HG03565 (cell line): ENCODE results near the gene ZNF417.
"Not testable (repeated sequence)": the region's sequence is repeated elsewhere in the genome, so short reads cannot be mapped to it uniquely, and the experiment has no call there.

Experiments used
- ATAC-seq: cut with Tn5 transposase; IDR thresholded peaks from one replicate; pipeline ENCODE4 v1.9.1; 2021; ENCODE audit warnings: mild to moderate bottlenecking, moderate library complexity; ENCODE audit not compliant: unreplicated experiment

ZNF417 gene

DNA sequence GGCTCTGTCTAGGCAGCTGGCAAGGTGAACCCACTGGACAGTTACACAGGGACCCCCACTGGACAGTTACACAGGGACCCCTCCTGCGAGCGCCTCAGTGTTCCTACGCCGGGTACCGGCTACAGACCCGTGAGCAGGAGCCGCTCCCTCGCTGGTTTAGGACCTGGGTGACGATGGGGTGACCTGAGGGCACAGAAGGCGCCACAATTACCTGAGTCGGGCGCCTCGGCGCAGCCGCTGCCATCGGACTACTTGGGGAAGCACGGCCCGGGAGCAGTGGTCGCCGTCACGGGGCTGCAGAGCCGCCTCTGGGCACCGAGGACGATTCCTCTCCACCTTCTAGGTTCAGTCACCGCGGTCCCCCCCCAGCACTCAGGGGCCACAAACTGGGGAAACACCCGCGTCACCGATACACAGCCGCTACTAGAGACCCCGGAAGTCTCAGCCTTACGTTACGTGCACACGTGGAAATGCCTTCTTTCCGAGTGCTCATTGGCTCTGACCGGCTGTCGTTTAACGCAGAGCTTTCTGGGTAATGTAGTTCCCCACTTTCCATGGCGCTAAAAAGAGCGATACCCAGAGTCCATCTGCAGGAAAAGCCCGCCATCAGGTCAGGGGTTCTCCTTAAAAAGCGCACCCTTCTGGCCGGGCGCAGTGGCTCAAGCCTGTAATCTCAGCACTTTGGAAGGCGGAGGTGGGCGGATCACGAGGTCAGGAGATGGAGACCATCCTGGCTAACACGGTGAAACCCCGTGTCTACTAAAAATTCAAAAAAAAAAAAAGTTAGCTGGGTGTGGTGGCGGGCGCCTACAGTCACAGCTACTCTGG is at the start of gene ZNF417:
TSS of gene ZNF417 (minus strand) at position 425 of the 828 bp plus-strand sequence. CDS start at position 244, 181 bp downstream.
- ATAC-seq = peak; percentile 97

DNA sequence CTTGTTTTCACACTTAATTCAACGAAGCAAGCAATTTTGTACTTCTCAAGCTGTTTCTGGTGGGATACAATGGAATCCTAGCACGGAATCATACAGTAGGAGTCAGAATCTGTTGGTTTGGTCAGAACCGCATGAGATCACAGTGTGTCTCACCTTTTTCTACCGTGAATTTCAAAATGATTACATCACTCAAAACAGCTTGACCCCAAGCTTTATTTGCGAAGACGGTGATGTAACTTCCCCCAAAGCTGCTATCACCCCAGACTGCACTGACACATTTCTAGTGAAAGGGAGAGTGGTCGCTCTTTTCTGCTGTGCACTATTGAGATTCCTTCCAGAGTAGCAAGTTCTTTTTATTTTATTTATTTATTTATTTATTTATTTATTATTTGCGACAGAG is 48.4 kb upstream of the ZNF417 start:
- ATAC-seq = no peak

DNA sequence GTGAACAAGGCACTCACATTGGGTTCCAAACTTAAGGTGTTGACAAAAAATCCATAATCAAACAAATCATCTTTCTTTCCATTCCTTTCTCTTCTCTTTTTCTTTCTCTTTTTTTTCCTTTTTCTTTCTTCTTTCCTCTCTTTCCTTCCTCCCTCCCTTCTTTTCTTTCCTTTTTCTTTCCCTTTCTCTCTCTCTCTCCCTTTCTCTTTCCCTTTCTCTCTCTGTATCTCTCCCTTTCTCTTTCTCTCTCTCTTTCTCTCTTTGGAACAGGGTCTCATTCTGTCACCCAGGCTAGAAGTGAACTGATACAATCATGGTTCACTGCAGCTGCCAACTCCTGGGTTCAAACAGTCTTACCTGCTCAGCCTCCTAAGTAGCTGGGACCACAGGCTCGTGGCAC is 45.4 kb upstream of the ZNF417 start:
- no peak for ATAC-seq

DNA sequence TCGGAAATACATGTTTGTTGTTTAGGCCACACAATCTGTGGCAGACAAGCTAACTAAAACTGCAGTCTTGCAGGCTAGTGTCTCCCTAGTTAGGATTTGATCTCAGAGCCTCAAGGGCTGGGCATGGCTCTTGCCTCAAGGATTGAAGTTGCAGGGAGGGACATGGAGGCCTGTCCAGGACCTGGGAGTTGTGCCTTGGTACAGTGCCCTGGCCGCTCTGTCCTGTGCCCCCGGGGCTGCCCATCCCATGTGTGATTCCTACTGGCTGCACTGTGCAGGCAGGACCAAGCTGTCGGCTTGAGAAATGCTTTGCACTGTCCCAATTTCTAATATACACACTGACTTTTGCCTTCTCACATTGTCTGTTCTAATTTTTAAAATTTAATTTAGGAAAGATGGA is 38.6 kb upstream of the ZNF417 start:
- no peak for ATAC-seq

DNA sequence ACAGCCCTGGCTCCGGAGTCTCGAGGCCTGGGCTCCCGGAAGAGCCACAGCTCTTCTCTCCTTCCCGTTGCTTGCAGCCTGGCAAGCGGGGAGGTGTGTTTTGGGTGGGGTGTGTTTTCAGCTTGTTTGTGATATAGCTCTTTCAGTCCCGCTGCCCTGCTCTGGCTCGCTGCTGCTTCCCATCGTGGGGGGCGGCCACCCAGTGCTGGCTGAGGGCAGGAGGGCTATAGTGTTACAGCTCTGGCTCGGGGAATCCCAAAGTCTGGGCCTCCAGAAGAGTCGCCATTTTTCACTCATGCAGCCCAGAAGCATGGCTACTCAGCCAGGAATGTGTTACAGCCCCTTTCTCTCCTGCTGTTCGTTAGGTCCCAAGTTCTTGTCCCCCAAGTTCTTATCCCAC is 33.3 kb upstream of the ZNF417 start:
- ATAC-seq = no peak

DNA sequence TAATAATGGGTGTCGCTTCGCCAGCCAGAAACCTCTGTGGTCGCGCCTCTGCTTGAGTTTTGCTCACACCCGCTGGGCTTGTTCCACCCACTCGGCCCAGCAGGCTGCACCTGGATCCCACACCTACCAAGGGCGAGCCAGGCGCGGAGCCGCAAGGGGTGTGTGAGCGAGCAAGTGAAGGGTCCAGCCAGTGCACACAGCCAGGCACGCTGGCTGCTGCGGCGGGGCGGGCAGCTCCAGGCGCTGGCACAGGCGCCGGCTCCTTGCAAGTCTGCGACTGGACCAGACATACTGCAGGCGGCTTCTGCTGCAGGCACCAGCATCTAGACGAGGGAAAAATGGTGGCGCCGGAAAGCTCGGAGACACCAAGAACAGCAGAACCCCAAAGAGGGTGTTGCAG is 32.9 kb upstream of the ZNF417 start:
- ATAC-seq = no peak

DNA sequence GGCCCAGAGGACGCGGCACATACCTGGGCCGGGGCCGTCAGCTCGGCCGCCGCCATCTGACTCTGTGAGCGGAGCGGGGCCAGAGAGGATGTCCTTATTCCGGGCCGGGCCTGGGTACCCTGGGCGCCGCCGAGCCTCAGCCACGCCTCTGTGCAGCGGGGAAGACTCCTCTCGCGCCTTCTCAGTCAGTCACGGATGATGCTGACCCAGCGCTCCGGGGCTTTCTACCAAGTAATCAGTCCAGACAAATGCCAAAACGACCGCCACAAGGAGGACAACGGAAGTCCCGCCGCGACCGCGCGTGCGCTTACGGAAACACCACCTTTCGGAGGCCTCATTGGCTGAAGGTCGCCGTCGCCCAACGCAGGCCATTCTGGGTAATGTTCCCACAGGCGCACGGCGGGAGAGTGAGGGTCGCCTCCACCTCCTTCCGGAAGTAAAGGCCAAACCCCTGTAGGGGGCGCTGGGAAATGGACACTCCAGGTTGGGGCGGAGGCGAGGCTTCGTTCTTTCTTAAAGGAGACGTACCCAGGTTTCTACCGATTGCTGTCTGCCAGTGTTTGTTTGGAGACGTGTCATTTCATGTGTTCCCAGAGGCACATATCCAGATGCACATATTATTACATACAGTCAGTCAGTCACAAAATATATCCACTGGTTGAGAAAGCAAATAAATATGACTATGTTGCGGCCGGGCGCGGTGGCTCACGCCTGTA is 31.2 kb upstream of the ZNF417 start, which contains the start of gene ZNF256:
TSS of gene ZNF256 (minus strand) at position 288 of the 716 bp plus-strand sequence. CDS start at position 56, 232 bp downstream.
- peak; percentile 88 for ATAC-seq

DNA sequence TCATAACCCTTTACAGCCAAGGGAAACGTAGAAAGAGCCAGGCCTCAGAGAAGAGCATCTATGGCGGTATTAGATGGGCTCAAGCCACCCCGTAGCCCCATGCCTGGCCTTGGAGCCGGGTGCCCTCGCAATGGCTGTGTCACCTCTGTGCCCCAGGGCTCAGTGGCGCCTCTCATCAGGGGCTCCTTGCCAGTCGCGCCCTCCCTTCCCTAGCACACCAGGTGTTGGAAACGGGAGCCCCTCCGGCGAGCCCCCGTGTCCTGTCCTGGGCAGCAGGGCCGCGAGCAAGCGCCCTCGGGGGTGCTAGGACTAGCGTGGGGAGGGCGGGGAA is 30.7 kb upstream of the ZNF417 start:
- no peak for ATAC-seq

DNA sequence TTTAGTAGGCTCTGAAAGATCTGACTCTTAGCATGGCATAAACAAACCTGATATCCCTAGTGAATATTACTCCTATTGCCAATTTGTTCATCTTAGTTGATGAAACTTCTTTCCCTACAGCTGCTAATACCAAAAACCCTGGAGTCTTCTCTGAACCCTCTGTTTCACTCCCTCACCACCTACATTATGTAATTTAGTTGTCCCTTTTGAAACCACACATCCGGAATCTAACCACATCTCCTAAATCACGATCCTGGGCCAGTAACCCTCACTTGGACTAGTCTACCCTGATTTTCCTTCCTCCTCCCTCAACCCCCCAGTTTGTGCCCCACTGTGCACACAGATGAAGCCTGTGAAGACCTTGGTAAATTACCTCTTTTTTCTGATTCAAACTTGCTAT is 29.9 kb upstream of the ZNF417 start:
- ATAC-seq = no peak

DNA sequence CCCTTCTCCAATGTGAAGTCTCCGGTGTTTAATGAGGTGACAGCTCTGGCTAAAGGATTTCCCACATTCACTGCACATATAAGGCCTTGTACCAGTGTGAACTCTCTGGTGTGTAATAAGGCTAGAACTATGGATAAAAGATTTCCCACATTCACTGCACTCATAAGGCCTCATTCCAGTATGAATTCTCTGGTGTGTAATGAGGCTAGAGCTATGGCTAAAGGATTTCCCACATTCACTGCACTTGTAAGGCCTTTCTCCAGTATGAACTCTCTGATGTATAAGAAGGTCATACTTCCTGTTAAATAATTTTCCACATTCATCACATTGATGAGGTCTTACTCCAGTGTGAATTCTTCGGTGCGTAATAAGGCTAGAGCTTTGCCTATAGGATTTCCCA is 25.2 kb upstream of the ZNF417 start:
- ATAC-seq = no peak

DNA sequence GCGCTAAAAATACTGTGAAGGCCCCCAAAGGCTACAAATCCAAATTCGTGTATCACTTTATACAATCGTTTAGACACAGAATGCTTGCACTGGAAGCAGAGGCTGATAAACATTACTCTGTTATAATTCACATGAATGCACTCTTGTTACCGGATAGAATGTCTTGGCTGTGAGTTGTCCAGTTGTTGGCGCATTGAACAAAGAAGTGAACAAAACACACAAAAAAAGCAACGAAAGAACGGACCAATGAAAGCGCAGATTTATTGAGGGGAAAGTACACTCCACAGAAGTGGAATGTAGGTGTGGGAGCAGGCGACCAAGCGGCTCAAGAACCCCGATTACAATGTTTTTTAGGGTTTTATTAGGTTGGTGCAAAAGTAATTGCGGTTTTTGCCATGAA is 19.3 kb upstream of the ZNF417 start:
- no peak for ATAC-seq

DNA sequence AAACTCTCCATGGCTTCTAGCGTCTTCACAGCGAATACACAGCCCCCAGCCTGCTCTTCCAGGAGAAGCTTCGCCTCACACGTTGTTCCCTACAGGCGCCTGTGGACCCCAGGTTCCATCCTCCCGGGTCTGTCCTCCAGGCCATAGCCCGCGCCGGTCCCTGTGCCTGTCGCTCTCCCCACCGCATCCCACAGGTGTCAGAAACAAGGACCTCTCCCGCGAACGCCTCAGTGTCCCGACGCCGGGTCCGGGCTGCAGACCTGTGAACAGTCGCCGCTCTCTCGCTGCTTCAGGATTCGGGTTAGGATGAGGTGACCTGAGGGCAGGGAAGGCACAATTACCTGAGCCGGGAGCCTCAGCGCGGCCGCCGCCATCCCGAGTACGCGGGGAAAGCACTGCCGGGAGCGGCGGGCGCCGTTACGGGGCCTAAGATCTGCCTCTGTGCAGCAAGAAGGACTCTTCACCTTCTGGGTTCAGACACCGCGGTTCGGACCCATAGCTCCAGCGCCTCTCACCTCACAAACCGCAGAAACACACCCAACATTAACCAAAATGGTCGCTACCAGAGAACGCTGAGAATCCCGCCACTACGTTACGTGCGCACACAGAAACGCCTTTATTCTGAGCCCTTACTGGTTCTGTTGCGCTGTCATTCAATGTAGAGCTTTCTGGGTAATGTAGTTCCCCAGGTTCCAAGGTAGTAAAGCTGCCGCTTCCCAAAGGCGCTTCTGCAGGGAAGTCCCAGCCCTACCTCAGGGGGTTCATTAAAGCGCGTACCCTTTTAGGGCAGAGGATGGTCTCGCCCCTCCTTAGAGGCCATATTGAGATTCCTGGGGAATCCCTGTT is 18.7 kb upstream of the ZNF417 start, which contains the start of gene ZNF418:
TSS of gene ZNF418 (minus strand) at position 583 of the 846 bp plus-strand sequence. CDS start 1,580 bp downstream, outside the sequence.
- no peak for ATAC-seq

DNA sequence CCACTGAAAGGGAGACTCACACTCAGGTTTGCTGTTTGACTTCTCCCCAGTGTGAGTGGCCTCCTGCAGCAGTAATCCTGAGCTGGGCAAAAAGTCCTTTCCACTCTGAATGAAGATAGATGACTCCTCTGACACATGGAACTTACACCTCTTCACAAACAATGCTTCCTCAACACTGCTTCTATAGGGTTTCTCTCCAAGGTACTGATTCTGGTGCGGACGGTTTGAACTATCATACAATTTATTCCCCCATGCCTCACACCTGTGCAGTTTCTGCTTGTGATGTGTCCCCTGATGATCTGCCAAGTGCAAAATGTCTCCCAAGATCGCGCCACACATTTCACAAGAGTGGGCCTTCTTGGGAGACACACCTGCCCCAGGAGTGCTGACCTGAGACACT is 11.2 kb upstream of the ZNF417 start:
- no peak for ATAC-seq

DNA sequence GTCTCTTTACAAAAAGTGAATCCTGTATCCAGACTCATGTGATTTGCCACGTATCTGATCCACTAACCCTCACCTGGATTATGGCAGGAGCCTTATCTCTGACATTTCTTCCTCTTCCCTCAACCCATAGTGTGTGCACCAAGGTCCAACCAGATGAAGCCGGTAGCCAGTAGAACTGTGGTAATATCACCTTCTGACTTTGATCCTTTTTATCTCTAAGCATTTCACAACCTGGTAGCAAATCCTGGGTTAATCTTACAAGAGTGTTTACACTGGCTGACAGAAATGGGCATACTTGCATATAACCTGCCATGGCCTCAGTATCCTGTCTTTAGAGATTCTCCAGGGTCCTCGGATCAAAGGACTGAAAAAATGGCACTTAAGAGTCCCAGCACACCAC is 1.9 kb downstream of the ZNF417 start:
- no peak for ATAC-seq

DNA sequence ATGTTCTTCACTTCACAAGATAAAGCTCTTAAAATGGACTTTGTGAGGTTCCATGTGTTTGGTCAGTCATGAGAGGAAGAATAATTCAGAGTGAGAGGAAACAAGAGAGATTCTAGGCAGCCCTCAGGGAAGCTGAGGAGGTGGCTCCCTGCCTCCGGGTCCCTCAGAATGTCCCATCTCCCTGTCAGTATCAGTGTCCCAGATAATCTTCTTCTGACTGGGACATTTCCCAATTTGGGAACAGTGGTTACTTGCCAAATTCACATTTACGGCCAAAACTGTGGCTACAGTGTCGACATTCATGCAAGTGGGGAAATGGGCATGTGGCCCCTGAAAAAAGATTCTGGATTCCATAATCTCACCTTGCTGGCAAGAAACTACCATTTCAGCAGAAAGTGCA is 9.0 kb downstream of the ZNF417 start:
- no peak for ATAC-seq

DNA sequence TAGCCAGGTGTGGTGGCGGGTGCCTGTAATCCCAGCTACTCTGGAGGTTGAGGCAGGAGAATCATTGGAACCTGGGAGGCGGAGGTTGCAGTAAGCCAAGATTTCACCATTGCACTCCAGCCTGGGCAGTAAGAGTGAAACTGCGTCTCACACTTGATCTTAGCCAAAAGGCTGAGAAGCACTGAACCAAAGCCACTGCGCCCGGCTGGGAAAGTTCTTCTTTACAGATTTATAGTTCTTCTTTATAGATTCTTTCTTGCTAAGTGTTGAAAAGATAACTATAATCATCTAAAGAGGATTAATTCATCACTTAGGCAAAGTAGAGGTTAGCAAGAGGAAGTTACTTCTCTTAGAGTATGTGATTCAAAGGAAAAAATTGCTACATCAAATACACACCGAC is 11.1 kb downstream of the ZNF417 start:
- no peak for ATAC-seq

DNA sequence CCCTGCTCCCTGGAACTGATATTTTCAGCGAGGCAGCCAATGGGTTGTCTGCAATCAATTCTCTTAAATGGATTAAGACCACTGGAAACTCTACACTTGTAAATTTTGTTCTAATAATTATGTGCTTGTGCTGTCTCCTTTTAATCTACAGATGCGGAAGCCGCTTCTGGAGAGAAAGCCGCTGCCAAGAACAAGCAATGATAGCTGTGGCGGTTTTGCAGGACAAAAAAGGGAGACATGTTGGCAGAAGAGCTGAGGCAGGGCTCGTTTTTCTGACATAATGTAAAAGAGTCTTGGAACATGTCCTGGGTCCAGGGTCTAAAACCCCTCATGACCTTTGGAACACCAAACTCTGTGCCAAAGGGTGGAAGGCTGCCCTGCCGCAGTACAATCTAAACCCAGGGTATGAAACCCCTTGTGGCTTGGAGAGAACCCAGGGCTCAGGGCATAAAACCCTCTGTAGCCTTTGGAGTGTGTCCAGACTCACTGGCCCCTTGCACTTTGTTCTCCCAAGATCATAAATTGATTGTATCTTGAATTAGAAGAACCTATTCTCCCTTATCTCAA is 12.7 kb downstream of the ZNF417 start:
- no peak for ATAC-seq

DNA sequence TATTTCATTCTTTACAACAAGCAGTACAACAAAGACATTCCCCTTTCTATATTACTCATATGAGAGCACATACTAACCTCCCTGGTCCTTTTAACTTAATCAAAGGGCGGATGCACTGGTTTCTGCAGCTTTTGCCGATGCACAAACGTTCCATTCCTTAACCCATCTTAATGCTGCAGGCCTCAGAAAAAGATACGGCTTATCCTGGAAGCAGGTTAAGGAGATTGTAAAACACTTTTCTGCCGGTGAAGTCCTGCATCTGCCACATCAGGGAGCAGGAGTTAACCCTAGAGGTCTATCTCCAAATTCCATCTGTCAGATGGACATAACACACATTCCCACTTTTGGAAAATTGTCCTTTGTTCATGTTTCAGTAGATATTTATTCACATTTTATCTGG is 16.1 kb downstream of the ZNF417 start:
- ATAC-seq = no peak

DNA sequence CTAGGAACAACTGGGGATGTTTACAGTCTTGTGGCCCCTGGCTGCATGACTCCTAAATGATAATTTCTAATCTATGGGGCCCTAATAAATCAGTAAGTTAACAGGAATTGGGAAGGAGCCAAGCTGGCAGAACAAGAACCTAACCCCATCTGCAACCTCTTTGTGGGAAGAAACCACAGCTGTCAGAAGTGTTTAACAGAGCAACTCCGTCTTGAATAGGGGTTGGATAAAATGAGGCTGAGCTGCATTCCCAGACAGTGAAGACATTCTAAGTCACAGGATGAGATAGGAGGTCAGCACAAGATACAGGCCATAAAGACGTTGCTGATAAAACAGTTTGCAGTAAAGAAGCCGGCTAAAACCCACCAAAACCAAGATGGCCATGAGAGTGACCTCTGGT is 25.7 kb downstream of the ZNF417 start:
- not testable (repeated sequence) for ATAC-seq

DNA sequence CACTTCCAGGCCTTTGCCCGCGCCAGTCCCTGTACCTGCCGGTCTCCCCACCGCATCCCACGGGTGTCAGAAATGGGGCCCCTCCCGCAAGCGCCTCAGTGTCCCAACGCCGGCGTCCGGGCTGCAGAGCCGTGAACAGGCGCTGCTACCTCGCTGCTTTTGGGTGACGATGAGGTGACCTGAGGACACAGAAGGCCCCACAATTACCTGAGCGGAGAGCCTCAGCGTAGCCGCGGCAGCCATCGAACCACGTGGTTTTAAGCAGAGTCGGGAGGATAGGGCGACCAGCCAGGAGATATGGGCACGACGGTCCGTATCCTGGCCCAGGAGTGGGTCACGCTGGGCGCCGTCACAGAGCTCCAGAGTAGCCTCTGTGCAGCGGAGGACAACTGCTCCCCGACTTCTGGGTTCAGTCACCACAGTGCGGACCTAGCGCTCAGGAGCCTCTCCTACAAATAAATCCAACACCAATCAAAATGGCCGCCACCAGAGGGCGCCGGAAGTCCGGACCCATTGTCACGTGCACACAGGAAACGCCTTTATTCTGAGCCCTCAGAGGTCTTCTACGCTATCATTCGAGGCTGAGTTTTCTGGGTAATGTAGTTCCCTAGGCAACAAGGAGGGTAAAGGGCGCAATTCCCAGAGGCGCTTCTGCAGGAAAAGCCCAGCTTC is 27.7 kb downstream of the ZNF417 start, which contains the start of gene ZNF814:
TSS of gene ZNF814 (minus strand) at position 478 of the 672 bp plus-strand sequence. CDS start at position 243, 235 bp downstream.
- peak; percentile 61 for ATAC-seq
